ENCODE measurements around the gene NRDE2. TPM values are rescaled to one million over a fixed set of nuclear protein-coding genes. Genes with fewer than 3 reads are reported as not detected.
A peak's percentile ranks its signal among the peaks of the same experiment; 100 is the strongest.

The NRDE2 gene
- total and polyA plus RNA-seq, 4 donors = 5.6 to 20.0 (median 13.7) TPM

GRCh38 chr14:90275820-90276219 lies 55.9 kb downstream of the NRDE2 start:
- Histone ChIP-seq H3K27me3 (ENCODE audit: control insufficient read depth in 4 of 4, insufficient read depth in 4 of 4, low read length in 3 of 4) (no peaks in the 10 kb centered on the region), H3K4me1 (ENCODE audit: control insufficient read depth in 4 of 4, insufficient read depth in 4 of 4, low read length in 3 of 4) (peaks cover 0 to 8% (median 4%) of the 10 kb centered on the region in 4 donors), H3K27ac (ENCODE audit: low read depth in 1 of 2, low read length in 2 of 2) (no peak overlapping the region), H3K9me3 (ENCODE audit: control insufficient read depth in 4 of 4, low read length in 3 of 4) (no peaks in the 10 kb centered on the region), H3K4me3 (ENCODE audit: low read depth in 1 of 3, low read length in 3 of 3) (no peak overlapping the region), H3K9ac (ENCODE audit: low read depth in 1 of 2, low read length in 2 of 2) (no peak overlapping the region), H3K36me3 (ENCODE audit: control insufficient read depth in 4 of 4, insufficient read depth in 3 of 4, low read depth in 1 of 4, low read length in 3 of 4) (peaks cover 5 to 40% (median 19%) of the 10 kb centered on the region in 4 donors)
- TF ChIP-seq FOXA2 (IDR thresholded peaks at IDR 0.05) = no peak
- no peak for TF ChIP-seq ZBTB33 (IDR thresholded peaks at IDR 0.05)
- TF ChIP-seq MAX (IDR thresholded peaks at IDR 0.05) = no peak
- no peak for TF ChIP-seq RXRA (IDR thresholded peaks at IDR 0.05)
- no peak for TF ChIP-seq YY1 (IDR thresholded peaks at IDR 0.05)
- DNase-seq (ENCODE audit: low spot score) = no peak
- 94% methylated on average over 8 of the region's 8 CpGs for WGBS

GRCh38 chr14:90275458-90275814 lies 56.3 kb downstream of the NRDE2 start:
- no peaks in the 10 kb centered on the region for H3K27me3 ChIP-seq (ENCODE audit: control insufficient read depth in 4 of 4, insufficient read depth in 4 of 4, low read length in 3 of 4)
- peaks cover 5 to 41% (median 23%) of the 10 kb centered on the region in 4 donors for H3K36me3 ChIP-seq (ENCODE audit: control insufficient read depth in 4 of 4, insufficient read depth in 3 of 4, low read depth in 1 of 4, low read length in 3 of 4)
- no peak for TF ChIP-seq REST (IDR thresholded peaks at IDR 0.05)
- TF ChIP-seq YY1 (IDR thresholded peaks at IDR 0.05) = no peak
- TF ChIP-seq RXRA (IDR thresholded peaks at IDR 0.05) = no peak
- no peak for TF ChIP-seq RAD21 (IDR thresholded peaks at IDR 0.05)
- TF ChIP-seq HNF4A (conservative IDR thresholded peaks at IDR 0.05) = no peak
- no peak for TF ChIP-seq SP1 (IDR thresholded peaks at IDR 0.05)
- TF ChIP-seq JUND (IDR thresholded peaks at IDR 0.05) = no peak
- TF ChIP-seq GABPA (IDR thresholded peaks at IDR 0.05 in 1 of 2, conservative IDR thresholded peaks at IDR 0.05 in 1 of 2) = no peak
- no peak for TF ChIP-seq FOXA2 (IDR thresholded peaks at IDR 0.05)
- no peak for TF ChIP-seq ATF3 (IDR thresholded peaks at IDR 0.05)
- no peak for TF ChIP-seq EGR1 (IDR thresholded peaks at IDR 0.05; ENCODE audit: low read depth in 2 of 2)
- no peak for TF ChIP-seq MAX (IDR thresholded peaks at IDR 0.05)
- TF ChIP-seq TAF1 (conservative IDR thresholded peaks at IDR 0.05) = no peak
- no peak for TF ChIP-seq HNF4G (IDR thresholded peaks at IDR 0.05)
- no peak overlapping the region for H3K9ac ChIP-seq (ENCODE audit: low read depth in 1 of 2, low read length in 2 of 2)
- no peak for DNase-seq (ENCODE audit: low spot score)
- no peak overlapping the region for H3K4me3 ChIP-seq (ENCODE audit: low read depth in 1 of 3, low read length in 3 of 3)
- no peaks in the 10 kb centered on the region for H3K9me3 ChIP-seq (ENCODE audit: control insufficient read depth in 4 of 4, low read length in 3 of 4)
- H3K27ac ChIP-seq (ENCODE audit: low read depth in 1 of 2, low read length in 2 of 2) = peak overlapping the region in 1 of 2 donors; percentile 10
- WGBS = 83% methylated on average over 9 of the region's 9 CpGs
- peaks cover 0 to 8% (median 4%) of the 10 kb centered on the region in 4 donors for H3K4me1 ChIP-seq (ENCODE audit: control insufficient read depth in 4 of 4, insufficient read depth in 4 of 4, low read length in 3 of 4)
